GM18951 (cell line): ENCODE data around the gene CTNNA2.
"Not testable (repeated sequence)": the region's sequence is repeated elsewhere in the genome, so short reads cannot be mapped to it uniquely, and the experiment has no call there.

Experiments used
- POLR2A ChIP-seq: IDR thresholded peaks from 4 replicates; pipeline ENCODE4 v1.6.1; 2011; ENCODE audit warnings: mild to moderate bottlenecking; ENCODE audit not compliant: insufficient read length, insufficient read depth; ENCODE audit errors: extremely low read depth
- in situ Hi-C: fragments of 300-500 bp; cut with MboI; formaldehyde crosslinking; loops from one replicate; pipeline ENCODE4 v1.12.0; 2022; ENCODE audit warnings: low sequenced_read_pairs, mixed read lengths, inconsistent platforms; ENCODE audit not compliant: unreplicated experiment

CTNNA2 gene

GRCh38 chr2:80091237-80091636, 578.4 kb downstream of the CTNNA2 start:
- TF ChIP-seq POLR2A = no peak
- in situ Hi-C loops = no loop called here

- in situ Hi-C loops = no loop called here
- TF ChIP-seq POLR2A = no peak
Observed at GRCh38 chr2:80092474-80092873, 579.6 kb downstream of the CTNNA2 start.

GRCh38 chr2:80098503-80098902, 585.7 kb downstream of the CTNNA2 start:
- in situ Hi-C loops = not testable (repeated sequence)

- TF ChIP-seq POLR2A = no peak
- in situ Hi-C loops = no loop called here
Observed at GRCh38 chr2:80102026-80102425, 589.2 kb downstream of the CTNNA2 start.

- in situ Hi-C loops = no loop called here
- no peak for TF ChIP-seq POLR2A
Observed at GRCh38 chr2:80105015-80105640, 592.3 kb downstream of the CTNNA2 start.

GRCh38 chr2:80111185-80111584, 598.3 kb downstream of the CTNNA2 start:
- in situ Hi-C loops = no loop called here

GRCh38 chr2:80112790-80113189, 599.9 kb downstream of the CTNNA2 start:
- in situ Hi-C loops = no loop called here
- TF ChIP-seq POLR2A = no peak

More at GRCh38 chr2:80111185-80111584, 598.3 kb downstream of the CTNNA2 start:
- no peak for TF ChIP-seq POLR2A

GRCh38 chr2:80113399-80113798, 600.5 kb downstream of the CTNNA2 start:
- TF ChIP-seq POLR2A = no peak
- in situ Hi-C loops = no loop called here

- no peak for TF ChIP-seq POLR2A
- in situ Hi-C loops = no loop called here
Observed at GRCh38 chr2:80114812-80115211, 602.0 kb downstream of the CTNNA2 start.

GRCh38 chr2:80117401-80117800, 604.5 kb downstream of the CTNNA2 start:
- in situ Hi-C loops = no loop called here
- no peak for TF ChIP-seq POLR2A

GRCh38 chr2:80120866-80121265, 608.0 kb downstream of the CTNNA2 start:
- TF ChIP-seq POLR2A = no peak
- in situ Hi-C loops = no loop called here

GRCh38 chr2:80122675-80123074, 609.8 kb downstream of the CTNNA2 start:
- in situ Hi-C loops = no loop called here
- no peak for TF ChIP-seq POLR2A

GRCh38 chr2:80126596-80127189, 613.8 kb downstream of the CTNNA2 start:
- TF ChIP-seq POLR2A = no peak
- in situ Hi-C loops = no loop called here

GRCh38 chr2:80128080-80128479, 615.2 kb downstream of the CTNNA2 start:
- in situ Hi-C loops = no loop called here
- TF ChIP-seq POLR2A = no peak
